DMS114 treated with DMSO at 0.1 percent for 48 hours (cell line): ENCODE measurements around the gene TMEM54.

ENCODE experiments used
- DNase-seq: peaks from one replicate; lab custom pipeline; 2025; ENCODE audit not compliant: unreplicated experiment; lab: John Stamatoyannopoulos, UW

TMEM54 gene

DNA sequence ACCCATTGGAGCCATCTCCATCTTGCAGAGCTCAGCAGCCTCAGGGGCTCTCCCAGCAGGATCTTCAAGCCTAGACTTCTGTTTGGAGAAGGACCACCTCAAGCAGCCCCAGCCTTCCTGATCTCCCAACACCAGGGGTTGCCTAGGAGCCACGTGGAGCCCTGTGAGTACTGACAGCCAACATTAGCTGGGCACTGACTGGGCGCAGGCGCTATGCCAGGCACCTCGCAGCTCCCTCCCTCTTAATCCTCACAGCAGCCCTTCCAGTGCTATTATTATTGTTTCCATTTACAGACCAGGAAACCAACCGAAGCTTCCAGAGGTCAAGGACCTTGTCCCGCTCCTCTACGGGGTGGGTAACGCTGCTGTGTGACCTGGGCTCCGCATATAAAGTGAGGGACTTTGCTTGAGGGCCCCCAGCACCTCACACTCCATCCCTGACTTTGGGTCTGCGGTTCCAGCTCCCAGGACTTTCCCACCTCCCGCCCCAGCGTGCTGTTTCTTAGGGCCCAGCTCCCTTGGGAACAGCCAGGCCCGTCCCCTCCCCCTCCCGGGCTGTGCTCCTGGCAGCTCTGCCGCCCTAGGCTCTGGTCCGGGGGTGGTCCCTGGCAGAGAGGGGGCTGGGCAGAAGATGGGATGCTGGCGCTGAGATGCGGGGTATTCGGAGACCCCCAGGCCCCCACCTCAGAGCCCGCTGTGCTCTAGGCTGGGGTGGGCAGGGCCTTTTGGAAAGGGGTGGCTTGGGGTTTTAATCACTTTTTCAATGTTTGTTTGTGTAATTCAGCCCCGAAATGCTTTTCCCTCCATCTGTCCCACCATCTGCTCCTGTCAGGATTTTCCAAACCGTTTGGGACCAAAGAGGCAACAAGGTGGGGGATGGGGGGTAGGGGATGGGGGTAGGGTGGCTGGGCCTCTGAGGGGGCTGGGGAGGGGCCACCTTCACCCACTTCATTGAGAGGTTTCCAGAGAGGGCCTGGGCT lies 19.0 kb downstream of the TMEM54 start:
- no peak for DNase-seq

DNA sequence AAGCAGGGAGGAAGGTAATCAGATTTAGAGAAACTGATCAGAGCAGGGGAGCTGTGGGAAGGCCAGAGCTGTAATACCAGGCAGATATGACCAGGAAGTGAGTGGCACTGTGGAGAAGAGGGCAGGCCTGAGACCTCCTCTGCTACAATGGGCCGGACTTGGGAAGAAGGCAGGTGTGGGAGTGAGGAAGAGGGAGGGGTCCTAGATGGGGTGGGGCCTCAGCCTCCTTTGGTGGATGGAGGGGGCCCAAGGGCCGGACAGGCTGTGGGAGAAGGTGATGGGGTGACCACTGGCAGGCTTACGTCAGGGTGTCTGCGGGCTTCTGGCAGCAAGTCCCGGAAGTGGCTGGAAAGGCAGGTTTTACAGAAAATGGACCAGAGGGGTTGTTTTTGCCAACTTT lies 19.9 kb downstream of the TMEM54 start:
- DNase-seq = no peak

DNA sequence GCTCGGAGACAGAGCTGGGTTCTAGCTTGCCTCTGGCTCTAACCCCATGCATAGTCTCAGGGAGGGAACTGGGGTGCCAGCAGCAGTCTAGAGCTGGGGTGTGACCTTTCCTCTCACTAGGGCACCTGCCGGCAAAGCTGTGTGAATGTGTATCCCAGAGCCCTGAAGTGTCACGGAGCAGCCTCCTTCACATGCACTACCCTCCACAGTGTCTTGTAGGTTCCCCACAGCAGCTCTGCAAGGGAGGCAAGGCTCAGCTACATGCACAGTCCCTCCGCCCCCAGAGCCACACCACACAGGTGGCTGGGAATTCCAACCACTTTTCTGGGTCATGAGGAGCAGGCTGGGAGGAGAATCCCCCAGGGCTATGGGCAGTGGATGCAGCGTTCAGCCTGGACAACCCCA lies 22.6 kb downstream of the TMEM54 start:
- no peak for DNase-seq

DNA sequence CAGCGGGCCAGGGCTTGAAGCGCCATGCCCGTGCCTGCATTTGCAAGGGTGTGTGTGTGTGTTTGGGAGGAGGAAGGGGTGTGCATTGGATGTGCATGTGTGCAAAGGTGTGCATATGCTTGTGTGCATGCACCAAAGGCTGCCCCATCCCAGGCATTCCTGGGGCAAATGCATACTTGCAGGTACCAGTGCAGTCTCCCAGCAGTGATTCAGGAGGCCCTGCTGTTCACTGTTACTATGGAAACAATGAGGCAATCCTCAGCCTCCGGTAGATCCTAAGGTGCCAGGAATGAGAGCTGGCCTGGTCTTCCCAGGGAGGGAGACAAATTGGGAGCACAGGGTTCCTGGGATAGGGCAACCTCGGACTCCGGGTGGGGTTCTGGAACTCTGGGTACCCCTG lies 23.0 kb downstream of the TMEM54 start:
- DNase-seq = no peak

DNA sequence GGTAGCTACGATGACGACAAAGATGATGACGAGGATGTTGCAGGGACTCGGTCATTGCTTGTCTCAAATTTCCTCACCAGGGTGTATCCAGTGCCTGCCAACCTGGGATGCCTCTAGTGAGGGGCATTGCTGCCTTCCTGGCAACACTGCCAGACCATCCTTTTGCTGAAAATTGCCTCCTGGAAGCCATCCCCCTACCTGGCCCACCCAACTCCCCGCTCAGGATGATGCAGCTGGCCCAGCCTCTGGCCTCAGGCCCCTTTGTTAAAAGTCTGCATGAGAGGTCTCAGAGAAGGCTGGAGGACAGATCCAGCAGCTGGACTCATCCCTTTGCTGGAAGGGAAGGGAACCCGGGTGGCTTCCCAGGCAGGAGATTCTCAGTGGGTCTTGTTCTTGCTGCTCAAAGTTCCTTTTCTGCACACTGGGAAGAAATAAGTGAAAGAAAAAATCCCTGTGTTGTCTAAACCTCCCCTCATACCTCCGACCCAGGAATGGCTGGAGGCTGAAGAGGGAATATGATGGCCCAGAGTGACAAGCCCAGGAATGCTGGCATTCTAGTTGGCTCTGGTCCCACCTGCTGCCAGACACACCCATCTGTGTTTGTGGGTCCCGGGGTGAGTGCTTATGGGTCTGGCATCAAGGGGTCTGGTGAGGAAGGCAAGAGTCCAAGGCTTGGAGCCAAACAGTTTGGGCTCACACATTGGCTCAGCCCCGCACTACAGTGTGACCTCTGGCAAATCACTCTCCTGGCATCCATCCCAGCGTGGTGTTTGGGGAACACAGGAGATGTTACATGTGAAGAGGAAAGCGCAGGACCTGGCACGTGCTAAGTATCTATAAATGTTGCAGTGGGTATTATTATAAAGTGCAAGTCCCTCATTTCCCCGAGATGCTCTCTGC lies 23.7 kb downstream of the TMEM54 start:
- DNase-seq = no peak

DNA sequence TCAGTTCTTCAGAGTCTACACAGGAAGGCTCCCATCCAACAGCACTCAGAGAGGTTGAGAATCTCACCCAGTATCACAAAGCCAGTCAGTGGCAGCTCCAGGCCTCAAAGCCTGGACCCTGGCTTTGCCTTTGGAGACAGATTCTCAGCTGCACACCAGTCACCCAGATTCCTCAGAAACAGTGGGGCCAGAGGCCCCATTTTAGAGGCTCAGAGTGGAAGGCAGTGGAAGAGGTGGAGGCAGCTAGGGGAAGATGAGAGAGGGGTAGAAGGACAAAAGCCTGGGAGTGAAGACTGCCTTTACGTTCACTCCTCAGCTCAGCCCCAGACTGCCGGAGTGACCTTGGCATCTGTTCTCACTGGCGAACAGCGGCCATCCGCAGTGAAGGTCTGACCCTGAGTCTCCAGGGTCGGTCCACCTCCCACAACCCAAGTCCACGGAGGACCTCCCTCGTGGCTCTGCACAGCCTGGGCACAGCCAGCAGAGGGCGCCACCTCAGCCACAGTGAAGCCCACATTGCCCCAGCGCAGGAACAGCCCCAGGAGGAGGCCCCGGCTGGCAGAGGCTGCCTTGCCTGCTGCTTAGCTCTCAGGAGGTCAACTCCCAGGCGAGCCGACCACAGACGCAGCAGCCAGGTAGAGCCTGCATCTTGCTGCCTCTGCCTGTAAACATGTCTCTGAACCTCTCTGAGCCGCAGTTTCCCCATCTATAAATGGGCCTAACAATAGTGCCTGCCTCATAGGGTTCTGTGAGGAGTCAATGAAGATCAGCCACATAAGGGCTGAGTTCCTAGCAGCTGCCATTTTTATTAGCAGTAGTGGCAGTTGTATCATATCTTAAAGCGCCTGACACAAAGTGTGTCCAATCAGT lies 24.6 kb downstream of the TMEM54 start:
- no peak for DNase-seq

DNA sequence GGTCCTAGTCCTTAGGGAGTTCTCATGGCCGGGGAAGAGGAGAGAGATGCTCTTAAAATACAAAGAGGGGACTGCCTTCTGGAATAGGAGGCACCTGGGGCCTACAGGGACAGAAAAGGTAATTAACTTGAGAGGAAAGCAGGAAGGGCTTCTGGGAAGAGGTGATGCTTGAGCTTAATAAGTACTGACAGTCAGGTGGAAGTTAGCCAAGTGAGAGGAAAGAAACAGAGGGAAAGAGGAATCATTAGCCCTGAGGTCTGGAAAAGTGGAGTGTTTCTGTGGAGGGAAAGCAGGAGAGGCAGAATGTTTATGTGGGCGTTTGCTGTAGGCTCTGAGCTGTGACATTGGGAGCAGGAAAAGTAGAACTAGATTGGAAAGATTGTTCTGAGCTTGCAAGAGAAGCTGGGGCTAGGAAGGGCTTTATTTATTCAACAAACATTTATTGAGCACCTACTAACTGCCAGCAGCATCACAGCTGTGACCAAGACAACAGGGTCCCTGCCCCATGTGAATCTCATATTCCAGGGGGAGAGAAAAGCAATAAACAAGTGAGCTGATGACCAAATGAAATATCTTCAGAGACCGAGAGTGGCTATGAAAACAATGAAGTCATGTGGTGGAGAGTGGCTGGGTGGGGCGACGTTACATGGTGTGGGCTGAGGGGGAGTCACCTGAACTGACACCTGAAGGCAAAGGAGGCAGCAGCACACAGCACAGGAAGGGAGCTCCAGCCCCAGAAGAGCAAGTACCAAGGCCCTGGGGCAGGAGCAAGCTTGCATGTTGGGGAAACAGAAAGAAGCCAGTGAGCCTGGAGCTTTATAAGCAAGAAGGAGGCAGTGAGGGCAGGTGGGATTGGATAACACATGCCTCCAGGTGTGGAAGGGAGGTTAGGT lies 26.1 kb downstream of the TMEM54 start:
- DNase-seq = no peak

DNA sequence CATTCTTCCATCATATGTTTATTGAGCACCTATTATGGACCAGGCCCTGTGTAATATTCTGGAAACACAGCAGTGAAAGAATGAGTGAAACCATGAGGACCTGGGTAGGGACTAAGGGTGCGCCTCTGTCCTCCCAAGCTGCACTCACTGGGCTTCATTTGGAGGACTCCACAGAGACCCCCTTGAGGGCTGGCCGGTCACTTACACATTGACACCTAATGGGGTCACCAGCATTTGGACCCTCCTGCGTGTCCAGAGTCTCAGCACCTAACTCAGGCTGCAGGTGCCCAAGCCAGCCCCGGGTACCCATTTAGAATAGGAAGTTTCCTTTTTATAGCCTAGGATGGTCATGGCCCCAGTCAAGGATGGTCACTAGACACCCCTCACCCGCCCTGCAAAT lies 27.7 kb downstream of the TMEM54 start:
- no peak for DNase-seq

DNA sequence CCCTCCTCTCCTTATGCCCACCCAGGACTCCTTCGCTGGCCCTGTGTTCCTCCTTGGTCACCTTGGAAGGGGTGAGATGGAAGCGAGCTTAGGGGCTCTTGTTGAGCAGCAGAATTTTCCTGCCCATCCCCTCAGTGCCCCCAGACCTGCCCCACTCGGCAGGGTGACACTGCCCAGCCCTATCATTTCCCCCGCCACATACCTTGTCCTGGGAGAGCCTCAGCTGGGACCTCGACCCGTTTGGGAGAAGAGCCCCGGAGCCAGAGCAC lies 29.1 kb downstream of the TMEM54 start:
- no peak for DNase-seq

DNA sequence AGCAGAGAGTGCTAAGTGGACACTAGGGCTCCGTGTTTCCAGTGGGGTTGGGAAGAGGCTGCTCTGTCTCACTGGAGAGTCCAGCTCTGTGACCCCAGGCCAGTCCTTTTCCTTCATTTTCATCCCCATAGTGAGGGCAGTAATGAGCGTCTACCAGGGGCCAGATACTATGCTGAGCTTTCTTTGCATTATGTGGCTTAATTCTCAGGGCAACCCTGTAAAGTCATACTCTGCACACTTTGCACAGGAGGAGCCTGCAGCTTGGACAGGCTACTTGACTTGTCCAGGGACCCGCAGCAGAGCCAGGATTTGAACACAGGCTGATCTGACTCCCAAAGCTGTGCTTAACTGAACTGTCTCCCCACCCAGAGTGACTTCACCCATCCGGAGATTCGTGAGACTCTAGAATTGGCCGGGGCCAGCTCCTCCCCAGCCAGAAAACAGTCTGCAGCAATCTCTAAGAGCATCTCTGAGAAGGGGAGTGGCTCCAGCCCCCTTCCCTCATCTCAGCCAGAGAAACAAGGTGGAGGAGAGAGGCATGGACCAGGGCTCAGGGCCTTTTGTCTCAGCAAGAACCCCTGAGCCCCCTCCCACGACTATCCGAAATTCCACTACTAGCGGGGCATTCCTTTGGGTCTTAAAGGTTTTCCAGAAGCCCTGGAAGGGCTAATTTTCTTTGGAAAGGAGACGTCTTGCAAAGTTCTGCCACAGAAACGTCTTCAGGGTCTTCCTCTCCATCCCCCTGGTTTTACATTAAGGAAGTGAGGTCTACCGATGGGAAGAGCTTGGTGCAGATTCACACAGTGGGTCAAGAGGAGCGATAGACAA lies 29.6 kb downstream of the TMEM54 start:
- DNase-seq = no peak

DNA sequence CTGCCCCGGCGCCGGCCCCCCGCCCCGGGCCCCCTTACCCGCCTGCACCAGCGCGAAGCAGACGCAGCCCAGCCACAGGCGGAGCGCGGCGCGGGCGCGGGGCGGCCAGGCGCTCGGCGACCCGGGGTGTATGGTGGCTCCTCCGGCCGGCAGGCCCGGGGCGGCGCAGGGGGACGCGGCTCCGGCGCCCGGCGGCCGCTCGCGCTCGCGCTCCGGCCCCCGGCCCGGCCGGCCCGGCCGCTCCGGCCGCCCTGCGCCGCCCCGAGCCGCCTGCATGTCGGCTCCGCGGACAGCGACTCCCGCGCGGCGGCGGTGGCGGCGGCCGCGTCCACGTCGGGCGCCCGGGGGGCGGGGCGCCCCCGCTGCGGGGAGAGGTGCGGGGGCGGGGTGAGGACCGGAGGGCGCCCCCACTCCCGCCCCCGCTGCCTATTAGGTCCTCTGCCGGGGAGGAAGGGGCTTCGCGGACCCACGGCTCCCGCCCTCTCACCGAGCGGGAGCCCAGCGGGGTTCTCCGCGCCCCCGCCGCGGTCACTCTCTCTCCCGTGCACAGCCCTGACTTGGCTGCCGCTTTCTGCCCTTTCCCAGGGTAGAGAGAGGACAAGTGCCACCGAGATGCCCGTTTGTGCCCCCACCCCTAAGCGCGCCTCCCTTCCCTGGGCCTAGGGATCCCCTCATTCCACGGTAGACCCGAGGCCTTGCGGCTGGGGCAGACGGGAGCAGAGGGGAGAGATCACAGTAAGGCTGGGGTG lies 30.4 kb downstream of the TMEM54 start, which contains the start of gene FNDC5:
Gene FNDC5, minus strand, starts transcription at position 298 of the 749 bp plus-strand sequence.
- no peak for DNase-seq

DNA sequence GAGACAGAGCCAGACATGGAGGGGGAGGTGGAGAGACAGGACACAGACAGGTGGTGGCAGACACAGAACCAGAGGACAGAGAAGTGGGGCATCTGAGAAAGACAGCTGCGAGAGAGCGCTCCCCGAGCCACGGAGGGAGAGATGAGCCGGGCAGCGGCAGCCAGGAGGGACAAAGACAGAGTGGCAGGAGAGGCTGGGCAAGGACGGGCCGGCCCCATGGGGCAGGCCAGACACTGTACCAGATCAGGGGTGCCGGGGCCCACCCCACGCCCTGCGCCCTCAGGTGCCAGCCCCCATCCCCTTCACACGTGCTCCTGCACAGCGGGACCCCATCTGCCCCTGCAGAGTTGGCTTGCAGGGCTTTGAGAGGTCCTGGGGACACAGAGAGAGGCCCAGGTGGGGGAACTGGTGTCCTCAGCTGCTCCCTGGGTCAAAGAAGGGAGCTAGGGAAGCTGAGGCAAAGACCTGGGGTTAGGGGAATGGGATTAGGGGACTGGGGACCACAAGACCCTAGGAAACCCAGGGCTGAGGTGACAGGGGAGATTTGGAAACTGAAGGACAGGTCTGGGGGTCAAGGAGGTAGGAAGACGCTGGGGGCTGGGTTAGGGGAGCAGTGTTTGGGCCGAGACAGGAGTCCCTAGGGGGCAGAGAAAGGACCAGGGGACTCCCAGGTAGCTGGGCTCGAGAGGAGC lies 31.1 kb downstream of the TMEM54 start:
- no peak for DNase-seq

DNA sequence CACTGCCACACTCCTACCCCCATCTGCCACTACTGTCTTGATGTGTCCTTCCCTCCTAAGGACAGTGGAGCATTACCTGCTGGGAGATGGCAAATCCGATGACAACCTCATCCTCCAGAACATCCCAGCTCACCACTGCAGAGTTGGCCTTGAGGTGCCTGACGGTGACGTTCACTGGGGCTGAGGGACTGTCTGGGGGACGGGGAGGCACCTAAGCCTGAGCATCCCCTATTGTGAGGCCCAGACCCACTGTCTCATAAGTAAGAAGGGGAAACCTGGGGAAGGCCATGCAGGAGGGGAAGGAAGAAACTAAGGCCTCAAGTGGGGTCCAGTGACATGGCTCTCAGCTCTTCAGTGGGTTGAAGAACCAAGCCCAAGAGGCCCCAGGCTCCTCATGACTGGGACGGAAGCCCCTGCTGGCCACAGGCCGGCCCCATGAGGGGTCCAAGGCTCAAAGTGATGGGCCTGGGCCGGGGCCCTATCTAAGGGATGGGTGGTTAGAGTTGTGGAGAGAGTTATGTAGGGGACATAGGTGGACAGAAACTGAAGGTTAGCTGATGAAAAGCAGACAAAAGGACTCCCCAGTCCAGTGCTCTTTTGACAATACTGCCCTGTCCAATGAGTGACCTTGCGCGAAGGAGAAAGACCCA lies 32.3 kb downstream of the TMEM54 start:
- DNase-seq = no peak

DNA sequence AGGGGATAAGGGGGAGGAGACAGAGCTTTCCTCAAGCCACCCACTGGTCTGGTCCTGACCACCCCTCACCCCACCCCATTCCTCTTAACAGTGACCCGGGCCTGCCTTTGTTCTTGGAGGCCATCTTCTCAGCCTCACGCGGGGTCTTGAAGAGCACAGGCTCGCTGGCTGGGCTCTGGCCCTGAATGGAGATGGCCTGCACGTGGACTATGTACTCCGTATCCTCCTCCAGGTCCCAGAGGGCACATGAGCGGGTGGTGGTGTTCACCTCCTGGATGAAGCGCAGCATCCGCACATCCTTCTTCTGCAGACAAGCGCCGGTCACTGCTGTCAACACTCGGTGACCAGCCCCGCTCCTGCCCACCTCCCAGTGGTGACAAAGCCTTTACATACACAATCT lies 33.1 kb downstream of the TMEM54 start:
- DNase-seq = no peak

DNA sequence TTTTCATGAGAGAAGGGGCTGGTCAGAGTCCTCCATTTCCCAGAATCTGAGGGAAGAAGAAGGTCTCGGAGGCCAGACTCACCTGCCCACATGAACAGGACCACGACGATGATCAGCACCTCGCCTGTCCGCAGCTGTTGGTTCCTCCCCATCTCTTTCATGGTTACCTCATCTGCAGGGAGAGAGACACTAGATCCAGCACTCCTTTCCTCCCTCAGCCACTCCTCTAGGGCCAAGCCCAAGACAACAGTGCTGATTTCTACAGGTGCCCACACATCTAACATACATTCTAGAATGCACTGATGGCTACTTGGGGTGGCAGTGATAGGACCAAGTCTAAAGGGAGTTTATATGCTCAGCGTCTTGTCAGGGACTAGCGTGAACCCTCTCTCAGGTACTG lies 33.5 kb downstream of the TMEM54 start:
- no peak for DNase-seq

DNA sequence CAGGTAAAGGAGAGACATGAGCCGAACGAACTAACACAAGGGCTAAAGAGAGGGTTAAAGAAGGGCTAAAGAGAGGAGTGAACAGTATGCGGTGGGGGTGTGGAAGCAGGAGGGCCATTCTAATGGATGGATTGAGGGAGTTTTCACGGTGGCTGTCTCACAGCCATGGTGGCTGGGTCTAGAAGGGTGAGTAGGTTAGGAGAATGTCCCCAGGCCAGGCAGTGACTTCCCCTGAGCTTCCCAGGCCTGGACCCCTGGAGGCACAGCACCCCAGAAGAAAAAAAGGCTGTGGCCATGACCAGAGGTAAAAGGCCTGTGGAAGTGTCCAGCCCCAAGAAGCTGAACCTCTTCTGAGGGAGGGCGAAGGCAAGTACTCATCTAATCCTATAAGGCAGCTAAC lies 34.0 kb downstream of the TMEM54 start:
- no peak for DNase-seq

DNA sequence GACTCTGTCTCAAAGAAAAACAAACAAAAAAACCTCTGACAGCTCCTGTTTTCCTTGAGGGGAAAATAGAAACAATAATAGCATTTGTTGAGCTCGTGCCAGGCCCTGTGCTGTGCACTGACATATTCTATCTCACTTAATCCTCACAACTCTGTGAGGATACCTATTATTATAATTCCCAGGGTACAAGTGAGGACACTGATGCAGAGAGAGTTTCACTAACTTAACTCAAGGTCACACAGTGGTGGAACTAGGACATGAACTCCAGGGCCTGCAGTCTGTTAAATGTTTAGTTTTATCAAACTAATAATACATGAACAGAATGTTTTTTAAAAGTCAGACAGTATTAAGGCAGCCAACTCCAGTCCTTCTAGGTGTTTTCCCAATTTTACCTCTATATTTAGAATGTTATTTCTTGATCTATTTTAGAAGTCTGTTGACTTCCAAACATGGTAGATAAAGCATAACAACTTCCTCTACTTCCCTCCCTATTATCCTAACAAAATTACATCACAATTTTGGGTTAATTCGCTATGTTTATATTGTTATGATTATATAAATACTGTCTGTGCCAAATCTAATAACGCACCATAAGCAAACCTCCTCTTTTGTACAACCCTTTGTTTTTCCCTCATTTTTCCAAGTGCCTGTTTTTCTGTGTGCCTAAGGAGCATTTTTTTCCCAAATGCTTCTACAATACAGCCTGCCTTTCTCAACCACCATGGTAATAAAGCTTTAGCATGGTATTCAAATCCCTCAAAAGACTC lies 35.4 kb downstream of the TMEM54 start:
- no peak for DNase-seq
